HG02938 (cell line): ENCODE data around the gene CHMP4B.

Experiments used
- ATAC-seq: cut with Tn5 transposase; IDR thresholded peaks from one replicate; pipeline ENCODE4 v1.9.1; 2021; ENCODE audit warnings: mild to moderate bottlenecking, moderate library complexity; ENCODE audit not compliant: unreplicated experiment

CHMP4B gene

GRCh38 chr20:33859751-33860150, 48.6 kb downstream of the CHMP4B start:
- ATAC-seq: no peak

- no peak for ATAC-seq
Measured at GRCh38 chr20:33861458-33861857, 50.3 kb downstream of the CHMP4B start.

- ATAC-seq: no peak
Measured at GRCh38 chr20:33862709-33863403, 51.7 kb downstream of the CHMP4B start.

DNA sequence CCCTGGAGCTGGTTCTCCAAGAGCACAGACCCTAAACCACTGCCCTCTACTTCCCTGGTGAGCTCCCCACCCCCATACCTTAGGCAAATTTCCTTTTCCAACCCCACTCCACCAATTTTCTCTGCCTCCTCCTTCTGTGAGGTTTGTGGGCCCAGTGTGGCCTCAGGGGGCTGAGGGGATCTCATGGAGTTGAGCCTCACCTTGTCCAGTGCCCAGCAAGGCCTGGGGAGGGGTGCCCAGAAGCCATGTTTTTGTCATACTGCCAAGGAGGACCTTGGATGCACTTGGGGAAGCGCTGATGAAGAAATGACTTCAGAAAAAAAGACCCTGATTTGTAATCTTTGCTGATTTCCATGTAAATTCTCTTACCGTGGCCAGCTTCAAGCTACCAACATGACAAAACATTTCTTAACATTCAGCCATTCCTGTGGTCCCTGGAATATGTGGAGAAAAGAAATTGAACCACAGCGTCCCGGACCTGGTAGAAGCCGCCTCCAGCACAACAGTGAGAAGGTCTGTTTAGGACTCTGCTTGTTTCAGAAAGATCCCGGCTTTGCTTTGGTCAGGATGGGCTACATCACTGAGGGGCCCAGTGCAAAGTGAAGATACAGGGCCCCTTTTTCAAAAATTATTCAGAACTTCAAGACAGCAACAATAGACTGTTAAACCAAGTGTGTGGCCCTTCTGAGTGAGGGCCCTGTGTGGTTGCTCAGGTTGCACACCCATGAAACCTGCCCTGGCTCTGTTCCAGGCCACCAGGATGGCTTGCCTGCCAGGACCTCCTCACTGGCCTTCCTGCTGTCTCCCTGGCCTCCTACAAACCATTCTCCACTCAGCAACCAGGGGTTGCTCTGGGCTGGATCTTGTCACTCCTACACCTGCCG, 52.5 kb downstream of the CHMP4B start:
- no peak for ATAC-seq

DNA sequence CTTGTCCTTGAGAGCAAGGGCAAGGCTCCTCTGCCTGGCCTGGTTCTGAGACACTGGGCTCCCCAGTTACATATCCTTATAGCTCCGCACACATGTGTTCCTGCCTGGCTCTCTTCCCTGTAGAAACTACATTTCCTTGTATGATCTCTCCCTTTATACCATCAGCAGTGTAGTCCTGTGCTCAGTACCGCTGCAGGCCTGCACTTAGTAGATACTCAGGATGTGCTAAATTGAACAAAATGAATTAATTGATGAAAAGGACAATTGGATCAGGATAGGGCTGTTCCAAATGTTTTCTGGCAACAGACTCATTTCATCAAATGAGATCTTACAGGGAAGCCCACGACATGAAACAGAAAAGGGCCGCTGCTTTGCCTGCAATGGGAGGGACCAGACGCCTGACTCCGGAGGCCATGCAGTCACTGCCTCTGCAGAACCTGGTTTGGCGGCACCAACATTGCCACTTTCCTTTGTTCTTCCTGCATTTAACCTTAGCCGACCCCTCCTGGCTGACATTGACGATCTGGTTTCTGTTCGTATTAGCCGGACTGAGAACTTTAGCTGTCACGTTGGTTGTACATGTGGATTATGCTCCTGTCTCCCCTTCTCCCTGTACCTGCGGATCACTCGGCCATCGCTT, 53.3 kb downstream of the CHMP4B start:
- ATAC-seq: no peak

DNA sequence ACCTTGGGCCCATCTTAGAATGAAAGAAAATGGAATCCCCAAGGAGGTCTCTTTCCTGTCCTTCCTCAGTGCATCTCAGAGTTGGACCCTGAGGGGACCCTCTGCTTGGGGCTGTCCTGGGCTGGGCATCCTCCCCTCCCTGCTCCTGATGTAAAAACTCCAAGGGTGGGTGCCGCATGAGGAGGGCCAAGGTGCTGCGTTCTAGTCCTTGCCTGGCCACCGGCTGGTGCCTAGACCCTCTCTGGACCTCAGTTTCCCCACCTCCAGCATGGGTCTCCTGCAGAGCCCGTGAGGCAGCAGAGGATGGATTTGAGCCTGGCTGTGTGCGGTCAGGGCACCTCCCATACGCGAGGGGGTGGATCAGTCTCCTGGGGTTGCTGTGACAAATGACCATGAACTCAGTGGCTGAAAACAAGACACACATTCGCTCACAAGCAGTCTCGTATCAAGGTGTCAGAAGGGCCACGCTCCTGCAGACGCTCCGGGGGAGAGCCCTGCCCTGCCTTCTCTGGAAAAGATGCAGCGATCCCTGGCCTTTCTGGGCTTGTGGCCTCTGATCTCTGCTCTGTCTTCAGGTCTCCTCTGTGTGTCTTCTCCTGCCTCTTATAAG, 54.7 kb downstream of the CHMP4B start:
- no peak for ATAC-seq

GRCh38 chr20:33866398-33867100, 55.4 kb downstream of the CHMP4B start:
- no peak for ATAC-seq

DNA sequence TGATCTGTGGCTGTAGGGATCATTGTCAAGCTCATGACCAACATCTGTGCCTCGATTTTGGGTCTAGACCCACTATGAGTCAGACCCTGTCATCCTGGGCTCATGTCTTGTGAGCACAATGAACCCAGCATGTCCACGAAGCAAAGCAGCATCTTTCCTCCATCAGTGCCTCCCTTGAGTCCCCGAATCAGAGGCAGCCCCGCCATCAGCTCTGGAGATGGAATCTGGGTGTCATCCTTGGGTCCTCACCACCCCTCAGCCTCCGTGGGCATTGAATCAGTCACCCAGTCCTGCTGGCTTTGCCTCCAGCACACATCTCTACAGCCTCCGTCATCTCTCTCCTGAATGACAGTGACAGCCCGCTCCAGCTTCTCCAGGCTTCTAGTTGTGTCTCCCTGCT, 56.9 kb downstream of the CHMP4B start:
- ATAC-seq: no peak

GRCh38 chr20:33868595-33868994, 57.4 kb downstream of the CHMP4B start:
- ATAC-seq: no peak

GRCh38 chr20:33869283-33869682, 58.1 kb downstream of the CHMP4B start:
- ATAC-seq: no peak

DNA sequence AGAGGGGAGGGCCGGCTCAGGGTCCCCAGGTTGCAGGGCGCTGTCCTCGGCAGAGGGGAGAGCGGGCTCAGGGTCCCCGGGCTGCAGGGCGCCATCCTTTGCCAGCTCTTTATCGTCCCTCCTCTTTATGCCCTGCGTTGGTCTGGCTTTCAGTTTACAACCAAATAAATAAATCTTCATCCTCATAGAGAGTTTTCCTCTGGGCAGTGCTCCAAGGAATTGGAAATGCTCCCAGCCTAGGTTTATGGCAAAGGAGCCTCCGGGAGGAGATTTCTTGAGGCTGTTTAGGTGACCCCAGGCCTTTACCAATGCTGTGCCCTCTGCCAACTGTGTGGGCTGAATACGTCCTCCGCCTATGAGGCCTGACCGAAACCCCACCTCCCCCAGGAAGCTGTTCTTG, 60.2 kb downstream of the CHMP4B start:
- ATAC-seq: no peak

DNA sequence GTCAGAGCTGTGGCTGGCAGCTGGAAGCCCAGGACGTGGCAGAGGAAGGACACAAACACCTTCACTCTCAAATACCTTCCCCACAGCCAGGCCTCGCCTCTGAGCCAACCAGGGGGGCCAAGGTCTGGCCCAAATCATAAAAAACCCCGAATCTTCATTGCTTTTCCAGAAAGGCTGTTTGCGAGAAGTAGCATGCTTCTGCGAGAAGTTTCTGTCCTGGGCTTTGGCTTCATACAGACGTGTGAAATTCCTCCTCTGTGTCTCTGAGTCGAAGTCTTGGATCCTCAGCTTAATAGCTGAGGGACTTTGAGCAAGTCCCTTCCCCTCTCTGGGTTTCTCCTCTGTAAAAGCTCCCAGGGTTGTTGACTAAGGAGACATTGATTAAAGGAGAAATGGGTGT, 63.0 kb downstream of the CHMP4B start:
- no peak for ATAC-seq

DNA sequence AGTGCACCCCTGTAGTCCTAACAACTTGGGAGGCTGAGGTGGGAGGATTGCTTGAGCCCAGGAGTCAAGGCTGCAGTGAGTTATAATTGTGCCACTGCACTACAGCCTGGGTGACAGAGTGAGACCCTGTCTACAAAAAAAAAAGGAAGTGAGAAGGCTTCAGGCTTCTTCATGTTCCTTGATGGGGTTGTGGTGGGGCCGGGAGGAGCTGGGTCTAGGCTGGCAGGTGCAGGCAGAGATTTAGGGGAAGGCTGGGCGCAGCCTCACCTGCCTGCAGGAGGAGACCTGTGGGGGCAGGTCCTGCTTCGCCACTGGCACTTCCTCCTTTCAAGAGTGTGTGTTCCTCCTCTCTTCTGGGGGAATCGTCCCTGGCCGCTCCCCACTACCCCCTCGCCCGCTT, 63.9 kb downstream of the CHMP4B start:
- ATAC-seq: peak; percentile 47

- no peak for ATAC-seq
Measured at GRCh38 chr20:33875534-33876026, 64.4 kb downstream of the CHMP4B start.

DNA sequence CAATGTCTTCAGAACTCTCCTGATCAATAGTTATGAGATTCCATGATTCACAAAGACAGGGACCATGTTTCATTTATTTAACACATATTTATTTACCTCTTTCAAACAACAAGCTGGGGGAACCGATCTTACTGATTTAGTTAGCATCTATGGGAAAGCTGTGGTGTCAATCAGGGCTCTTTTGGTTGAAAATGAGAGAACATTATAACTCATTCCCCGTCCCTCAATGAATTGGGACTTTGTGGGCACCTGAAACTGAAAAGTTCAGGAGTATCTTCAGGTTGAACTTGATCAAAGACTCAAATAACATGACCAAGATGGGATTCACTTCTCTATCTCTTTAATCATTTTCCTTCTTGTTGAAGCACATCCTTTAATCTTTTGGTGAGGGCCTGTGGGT, 67.4 kb downstream of the CHMP4B start:
- no peak for ATAC-seq

- no peak for ATAC-seq
Measured at GRCh38 chr20:33880396-33880795, 69.2 kb downstream of the CHMP4B start.

GRCh38 chr20:33881989-33882388, 70.8 kb downstream of the CHMP4B start:
- ATAC-seq: no peak

GRCh38 chr20:33882481-33882880, 71.3 kb downstream of the CHMP4B start:
- ATAC-seq: no peak

DNA sequence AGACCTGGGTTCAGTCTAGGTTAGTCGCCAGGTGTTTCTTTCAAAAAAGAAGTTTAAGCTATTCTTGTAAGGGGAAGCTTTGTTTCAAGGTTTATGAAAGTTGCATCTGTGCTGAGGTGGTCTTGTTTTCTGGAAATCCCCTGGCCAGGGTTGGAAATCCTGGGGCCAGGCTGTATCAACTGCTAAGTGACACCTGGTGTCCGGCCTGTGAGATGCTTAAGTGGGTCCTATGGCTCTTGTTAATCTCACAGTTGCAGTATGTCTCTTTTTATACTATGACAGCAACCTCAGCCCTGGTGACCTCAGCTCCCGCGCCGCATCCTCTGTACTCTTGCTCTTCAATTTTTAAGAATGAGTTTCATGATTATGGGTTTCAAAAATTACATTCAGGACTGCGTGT, 72.0 kb downstream of the CHMP4B start:
- ATAC-seq: peak; percentile 80

GRCh38 chr20:33884633-33885032, 73.5 kb downstream of the CHMP4B start:
- ATAC-seq: no peak

DNA sequence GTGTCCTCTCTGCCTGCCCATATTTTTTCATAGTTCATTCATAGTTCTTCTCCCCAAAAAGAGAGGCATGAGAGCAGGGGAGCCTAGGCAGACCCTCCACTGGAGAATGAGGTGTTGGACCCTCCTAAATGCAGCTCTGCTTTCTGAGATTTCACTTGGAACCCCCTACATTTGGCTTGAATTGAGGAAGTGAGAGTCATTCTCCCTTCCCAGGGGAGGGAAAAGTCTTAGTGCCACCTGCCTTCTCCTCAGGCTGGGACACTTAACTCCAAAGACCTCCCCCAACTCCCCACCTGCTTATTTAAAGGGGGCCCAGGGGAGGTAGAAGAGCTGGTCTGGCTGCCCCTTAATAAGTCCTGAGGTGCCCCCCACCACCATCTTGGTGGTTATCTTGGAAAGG, 78.2 kb downstream of the CHMP4B start:
- ATAC-seq: no peak
